WTC11 (cell line): Measurements from ENCODE around the gene LTA4H.
A peak's percentile ranks its signal among the peaks of the same experiment; 100 is the strongest.

Experiments used
- ATF6 ChIP-seq: sonication (generic); formaldehyde crosslinking; IDR thresholded peaks from 2 replicates; pipeline ENCODE4 v1.8.1; 2023; ENCODE audit warnings: mild to moderate bottlenecking, missing genetic modification reagents
- ESRRA ChIP-seq: sonication (generic); formaldehyde crosslinking; IDR thresholded peaks from 2 replicates; pipeline ENCODE4 v1.8.1; 2022; ENCODE audit warnings: mild to moderate bottlenecking, missing genetic modification reagents, borderline replicate concordance
- TF ChIP-seq, protein P1 (sequence below): sonication (generic); formaldehyde crosslinking; IDR thresholded peaks from 2 replicates; pipeline ENCODE4 v1.8.1; 2023; ENCODE audit warnings: mild to moderate bottlenecking, missing genetic modification reagents, moderate library complexity

DNA sequence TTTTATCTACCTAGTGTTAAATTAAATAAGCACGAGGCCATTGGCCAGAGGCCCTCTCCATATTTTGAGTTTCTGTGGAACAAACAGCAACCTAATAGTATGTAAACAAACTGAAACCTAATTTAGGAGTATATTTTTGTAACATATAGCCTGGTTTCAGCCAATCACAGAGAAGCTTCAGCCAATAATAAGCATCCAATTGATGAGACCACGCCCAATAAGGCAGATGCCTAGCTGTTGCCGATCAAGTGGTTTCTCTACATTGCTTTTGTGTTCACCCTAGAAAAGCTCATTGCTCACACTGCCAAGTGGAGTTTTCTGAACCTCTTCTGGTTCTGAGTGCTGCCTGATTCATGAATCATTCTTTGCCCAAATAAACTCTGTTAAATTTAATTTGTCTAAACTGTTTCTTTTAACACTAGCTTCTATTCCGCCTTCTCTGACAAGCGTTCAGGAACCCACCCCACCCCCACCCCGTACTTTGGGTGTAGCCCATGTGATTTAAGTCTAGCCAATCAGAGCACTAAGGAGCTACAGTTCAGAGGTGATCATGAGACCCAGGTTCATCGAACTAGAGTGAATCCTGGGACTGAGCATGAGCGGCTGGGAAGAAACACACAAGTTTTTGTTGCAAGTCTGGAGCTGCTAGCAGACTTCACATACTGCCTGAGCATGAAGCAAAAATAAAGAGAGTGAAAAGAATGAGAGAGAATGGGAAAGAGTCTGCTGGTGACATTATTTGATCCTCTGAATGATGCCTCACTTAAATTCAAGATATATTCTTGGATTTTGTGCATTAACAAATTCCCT lies 21.5 kb upstream of the LTA4H start:
- TF ChIP-seq ATF6 (no peak), ESRRA (CRISPR knock-in tag) (no peak)
- TF ChIP-seq, protein P1, sequence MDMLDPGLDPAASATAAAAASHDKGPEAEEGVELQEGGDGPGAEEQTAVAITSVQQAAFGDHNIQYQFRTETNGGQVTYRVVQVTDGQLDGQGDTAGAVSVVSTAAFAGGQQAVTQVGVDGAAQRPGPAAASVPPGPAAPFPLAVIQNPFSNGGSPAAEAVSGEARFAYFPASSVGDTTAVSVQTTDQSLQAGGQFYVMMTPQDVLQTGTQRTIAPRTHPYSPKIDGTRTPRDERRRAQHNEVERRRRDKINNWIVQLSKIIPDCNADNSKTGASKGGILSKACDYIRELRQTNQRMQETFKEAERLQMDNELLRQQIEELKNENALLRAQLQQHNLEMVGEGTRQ (CRISPR knock-in tag) = peak; percentile 37; the same call in 1 of the 2 replicates
